K562 (cell line): ENCODE measurements around the gene SERPINH1.

Source experiments
- BHLHE40 ChIP-seq: IDR thresholded peaks from 2 replicates; pipeline ENCODE4 v1.6.1; 2011; ENCODE audit warnings: low read length, improper control_type of control experiment
- CTCF ChIP-seq, 3 experiments: IDR thresholded peaks in 2 of 3; conservative IDR thresholded peaks in 1 of 3; 2 replicates each; pipeline ENCODE4 v1.5.1; 2011 to 2012; ENCODE audit warnings: low read length in 3 of 3, mild to moderate bottlenecking in 3 of 3, control low read depth in 2 of 3, improper control_type of control experiment in 1 of 3, inconsistent platforms in 1 of 3, low read depth in 1 of 3, mixed read lengths in 1 of 3, moderate library complexity in 1 of 3; ENCODE audit not compliant: insufficient read depth in 2 of 3
- E2F3 ChIP-seq: fragments of 250-450 bp; sonication (Bioruptor Pico); IDR thresholded peaks from 2 replicates; pipeline ENCODE4 v1.4.0; 2020; ENCODE audit warnings: mild to moderate bottlenecking
- HES1 ChIP-seq: fragments of 450-650 bp; IDR thresholded peaks from 2 replicates; pipeline ENCODE4 v1.6.1; 2016; ENCODE audit warnings: low read depth, mild to moderate bottlenecking, moderate library complexity
- HMGXB4 ChIP-seq: sonication (generic); formaldehyde crosslinking; IDR thresholded peaks from 2 replicates; pipeline ENCODE4 v1.8.1; 2023; ENCODE audit warnings: mild to moderate bottlenecking, missing genetic modification reagents
- JUNB ChIP-seq: fragments of 450-650 bp; formaldehyde crosslinking; conservative IDR thresholded peaks from 2 replicates; pipeline ENCODE4 v1.4.0; 2020; ENCODE audit warnings: mild to moderate bottlenecking
- POLR2A ChIP-seq: fragments of 450-650 bp; conservative IDR thresholded peaks from 2 replicates; pipeline ENCODE4 v1.6.1; 2016
- PRDM10 ChIP-seq: fragments of 450-650 bp; IDR thresholded peaks from 2 replicates; pipeline ENCODE4 v1.6.1; 2018; ENCODE audit not compliant: partially characterized antibody
- RFX1 ChIP-seq: fragments of 450-650 bp; IDR thresholded peaks from 2 replicates; pipeline ENCODE4 v1.6.1; 2016; ENCODE audit warnings: mild to moderate bottlenecking, moderate library complexity
- SREBF1 ChIP-seq: fragments of 150-350 bp; IDR thresholded peaks from 2 replicates; pipeline ENCODE4 v1.6.1; 2014; ENCODE audit warnings: antibody characterized with exemption, low read depth, low read length, borderline replicate concordance
- TAF1 ChIP-seq: IDR thresholded peaks from 2 replicates; pipeline ENCODE4 v1.6.1; 2011; ENCODE audit warnings: mild to moderate bottlenecking, low read length, moderate library complexity; ENCODE audit not compliant: insufficient read depth, control insufficient read depth, severe bottlenecking; ENCODE audit errors: extremely low read depth
- THRB ChIP-seq: fragments of 450-650 bp; formaldehyde crosslinking; conservative IDR thresholded peaks from 2 replicates; pipeline ENCODE4 v1.4.0; 2022; ENCODE audit warnings: mild to moderate bottlenecking, missing genetic modification characterization
- ZBTB8A ChIP-seq: fragments of 450-650 bp; IDR thresholded peaks from 2 replicates; pipeline ENCODE4 v1.6.1; 2018; ENCODE audit warnings: mild to moderate bottlenecking, moderate library complexity; ENCODE audit not compliant: partially characterized antibody
- ZNF354B ChIP-seq: fragments of 250-450 bp; sonication (Bioruptor Pico); IDR thresholded peaks from 2 replicates; pipeline ENCODE4 v1.4.0; 2020

GRCh38 chr11:75583718-75584658 lies 21.9 kb downstream of the SERPINH1 start:
- TF ChIP-seq SREBF1 (no peak), E2F3 (no peak), ZBTB8A (no peak), THRB (CRISPR knock-in tag) (no peak), JUNB (CRISPR knock-in tag) (no peak), BHLHE40 (no peak), PRDM10 (no peak), RFX1 (no peak), CTCF (IDR thresholded peaks at IDR 0.05 in 2 of 3, conservative IDR thresholded peaks at IDR 0.05 in 1 of 3; ENCODE audit: insufficient read depth in 2 of 3, low read depth in 1 of 3, low read length in 3 of 3) (no peak), HMGXB4 (no peak), POLR2A (no peak), HES1 (no peak), TAF1 (no peak), ZNF354B (no peak)
